Smooth muscle cell (in vitro differentiated cells): ENCODE measurements around the gene SDF2L1. TPM values are rescaled to one million over a fixed set of nuclear protein-coding genes. Genes with fewer than 3 reads are reported as not detected.

Experiments used
- DNase-seq: peaks from one replicate; lab custom pipeline; 2025; ENCODE audit not compliant: unreplicated experiment; lab: John Stamatoyannopoulos, UW
- H2AFZ ChIP-seq: fragments of 200-600 bp; sonication (generic); 2 replicates; pipeline ENCODE4 v1.6.0; 2016; ENCODE audit warnings: antibody characterized with exemption, low read depth, mild to moderate bottlenecking
- H3F3A ChIP-seq: fragments of 200-600 bp; sonication (generic); 2 replicates; pipeline ENCODE4 v1.6.0; 2017; ENCODE audit warnings: antibody characterized with exemption, low read depth
- H3K27ac ChIP-seq: fragments of 200-600 bp; sonication (generic); 2 replicates; pipeline ENCODE4 v1.5.1; 2016; ENCODE audit warnings: low read depth, mild to moderate bottlenecking
- H3K27me3 ChIP-seq: fragments of 200-600 bp; sonication (generic); 2 replicates; pipeline ENCODE4 v1.6.1; 2016; ENCODE audit warnings: low read depth, mild to moderate bottlenecking
- H3K36me3 ChIP-seq: fragments of 200-600 bp; sonication (generic); 2 replicates; pipeline ENCODE4 v1.5.1; 2016; ENCODE audit warnings: low read depth
- H3K4me1 ChIP-seq: fragments of 200-600 bp; sonication (generic); 2 replicates; pipeline ENCODE4 v1.5.1; 2016; ENCODE audit warnings: low read depth
- H3K4me2 ChIP-seq: fragments of 200-600 bp; sonication (generic); 2 replicates; pipeline ENCODE4 v1.6.0; 2016; ENCODE audit warnings: mild to moderate bottlenecking
- H3K4me3 ChIP-seq: fragments of 200-600 bp; sonication (generic); 2 replicates; pipeline ENCODE4 v1.5.1; 2016; ENCODE audit warnings: mild to moderate bottlenecking
- H3K79me2 ChIP-seq: fragments of 200-600 bp; sonication (generic); 2 replicates; pipeline ENCODE4 v1.6.0; 2016; ENCODE audit warnings: low read depth, mild to moderate bottlenecking
- H3K9ac ChIP-seq: fragments of 200-600 bp; sonication (generic); 2 replicates; pipeline ENCODE4 v1.6.0; 2016; ENCODE audit warnings: low read depth
- H3K9me3 ChIP-seq: fragments of 200-600 bp; sonication (generic); replicated peaks from 2 replicates; pipeline ENCODE4 v1.5.1; 2016; ENCODE audit warnings: low read depth
- H4K20me1 ChIP-seq: fragments of 200-600 bp; sonication (generic); 2 replicates; pipeline ENCODE4 v1.6.0; 2016; ENCODE audit warnings: low read depth
- WGBS: methylation state at CpG from one replicate; pipeline ENCODE4 v1.1.7; 2016; ENCODE audit warnings: low lambda C conversion rate; 5-methylcytosine and 5-hydroxymethylcytosine counted together
- microRNA counts: library from miRNA; unstranded; fragments of <30 nt; microRNA quantifications from one replicate; lab custom pipeline; 2016
- microRNA-seq: library from miRNA; unstranded; fragments of <30 nt; microRNA quantifications from one replicate; pipeline ENCODE4, GENCODE V29; 2016; ENCODE audit warnings: borderline number of aligned reads
- polyA plus RNA-seq: library from polyadenylated mRNA; unstranded; fragments of >200 nt; fragmentation: Nextera tagmentation; extraction: Ambion mirVana; gene quantifications from 2 replicates; pipeline ENCODE4 v1.2.1, GENCODE V29; 2016
- small RNA-seq: library from RNA; depleted of rRNA; stranded (forward); fragments of <200 nt; gene quantifications from one replicate; pipeline ENCODE3, GENCODE V24; 2014
- total RNA-seq: library from RNA; depleted of rRNA; stranded (reverse); fragments of >200 nt; gene quantifications from 2 replicates; pipeline ENCODE4 v1.2.3, GENCODE V29; 2014
- TF ChIP-seq, protein P1 (sequence below): fragments of 200-600 bp; sonication (generic); IDR thresholded peaks from 2 replicates; pipeline ENCODE4 v1.5.1; 2017; ENCODE audit warnings: borderline replicate concordance, mild to moderate bottlenecking, antibody characterized with exemption; ENCODE audit not compliant: insufficient read depth, poor library complexity, severe bottlenecking

SDF2L1 gene
- total and polyA plus RNA-seq, 2 experiments from 2014 or later: 24.9 to 102 TPM

DNA sequence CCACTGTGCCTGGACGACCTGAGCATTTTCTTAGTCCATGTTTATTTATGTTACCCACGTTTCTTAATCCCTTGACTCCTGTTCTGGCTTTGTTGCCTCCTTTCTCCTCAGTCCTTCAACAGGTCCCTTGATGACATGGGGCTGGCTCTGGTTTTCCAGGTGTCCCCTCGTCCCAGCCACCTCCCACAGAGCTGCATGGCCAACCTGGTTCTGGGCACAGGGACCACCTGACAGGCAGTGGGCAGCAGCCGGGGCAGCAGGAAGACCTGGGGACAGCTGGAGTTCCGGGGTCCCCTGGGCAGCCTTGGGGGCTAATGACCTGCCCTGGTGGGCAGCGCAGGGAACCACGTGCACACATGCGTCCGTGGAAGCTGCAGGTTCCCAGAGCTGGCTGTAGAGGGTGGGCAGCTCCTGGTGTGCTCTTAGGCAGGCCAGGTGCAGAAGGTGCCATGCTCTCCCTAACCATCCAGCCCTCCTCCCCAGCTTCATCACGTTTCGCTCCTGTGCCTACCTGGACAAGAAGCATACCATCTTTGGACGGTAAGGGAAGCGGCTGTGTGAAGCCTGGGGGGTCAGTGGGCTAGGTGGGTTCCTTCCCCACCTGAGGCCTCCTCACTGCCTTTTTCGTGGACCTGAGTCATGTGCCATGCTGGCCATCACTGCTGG, 51.4 kb downstream of the SDF2L1 start:
- Histone ChIP-seq H3K4me3 (no peak overlapping the region), H3K36me3 (no peaks in the 10 kb centered on the region), H4K20me1 (no peaks in the 10 kb centered on the region), H3K27me3 (no peaks in the 10 kb centered on the region), H3K4me2 (no peak overlapping the region), H3K27ac (no peak overlapping the region), H3K9ac (no peak overlapping the region), H3K9me3 (no peaks in the 10 kb centered on the region), H3K79me2 (no peaks in the 10 kb centered on the region), H3F3A (no peaks in the 10 kb centered on the region), H3K4me1 (no peaks in the 10 kb centered on the region), H2AFZ (no peak overlapping the region)
- TF ChIP-seq, protein P1, sequence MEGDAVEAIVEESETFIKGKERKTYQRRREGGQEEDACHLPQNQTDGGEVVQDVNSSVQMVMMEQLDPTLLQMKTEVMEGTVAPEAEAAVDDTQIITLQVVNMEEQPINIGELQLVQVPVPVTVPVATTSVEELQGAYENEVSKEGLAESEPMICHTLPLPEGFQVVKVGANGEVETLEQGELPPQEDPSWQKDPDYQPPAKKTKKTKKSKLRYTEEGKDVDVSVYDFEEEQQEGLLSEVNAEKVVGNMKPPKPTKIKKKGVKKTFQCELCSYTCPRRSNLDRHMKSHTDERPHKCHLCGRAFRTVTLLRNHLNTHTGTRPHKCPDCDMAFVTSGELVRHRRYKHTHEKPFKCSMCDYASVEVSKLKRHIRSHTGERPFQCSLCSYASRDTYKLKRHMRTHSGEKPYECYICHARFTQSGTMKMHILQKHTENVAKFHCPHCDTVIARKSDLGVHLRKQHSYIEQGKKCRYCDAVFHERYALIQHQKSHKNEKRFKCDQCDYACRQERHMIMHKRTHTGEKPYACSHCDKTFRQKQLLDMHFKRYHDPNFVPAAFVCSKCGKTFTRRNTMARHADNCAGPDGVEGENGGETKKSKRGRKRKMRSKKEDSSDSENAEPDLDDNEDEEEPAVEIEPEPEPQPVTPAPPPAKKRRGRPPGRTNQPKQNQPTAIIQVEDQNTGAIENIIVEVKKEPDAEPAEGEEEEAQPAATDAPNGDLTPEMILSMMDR: no peak
- DNase-seq: no peak
- 96% methylated on average over 14 of the region's 14 CpGs for WGBS

MicroRNAs encoded within 50 kb of the gene (microRNA counts, 767-probe panel; counts per million panel counts)
- microRNA hsa-miR-130b-3p (lab: Ali Mortazavi, UCI): 1,794 counts per million, percentile 5 among the panel's probes with 10 or more counts
- microRNA hsa-miR-301b (lab: Ali Mortazavi, UCI): 183 counts per million

Small RNA genes lying within 50 kb of the gene (microRNA-seq; reads per million reads assigned to microRNA genes)
- gene MIR130B (2,136 reads per million, percentile 84 among the genes with 10 or more reads in this experiment), gene MIR301B (25.1 reads per million, percentile 33 among the genes with 10 or more reads in this experiment)

Small RNA genes lying within 50 kb of the gene (small RNA-seq; reads per million reads assigned to genes)
- 36.1 reads per million, percentile 94 among the genes with 10 or more reads in this experiment for gene MIR301B

Other genes with a start within 250 kb of the SDF2L1 start
- gene HIC2, start 224.9 kb upstream of the SDF2L1 start, total RNA-seq: 8.5 and 9.5 TPM in 2 replicates
- gene HIC2, start 224.9 kb upstream of the SDF2L1 start, polyA plus RNA-seq: 4.8 and 7.5 TPM in 2 replicates
- 0.40 and 3.2 TPM in 2 replicates for gene TMEM191C, start 174.9 kb upstream of the SDF2L1 start, total RNA-seq
- gene TMEM191C, start 174.9 kb upstream of the SDF2L1 start, polyA plus RNA-seq: 1.4 and 6.0 TPM in 2 replicates
- gene RIMBP3C, start 90.8 kb upstream of the SDF2L1 start, total RNA-seq: 0.45 and 0.63 TPM in 2 replicates
- 0.11 and 0.17 TPM in 2 replicates for gene RIMBP3C, start 90.8 kb upstream of the SDF2L1 start, polyA plus RNA-seq
- 47.0 and 65.4 TPM in 2 replicates for gene UBE2L3, start 74.6 kb upstream of the SDF2L1 start, total RNA-seq
- 89.3 and 102 TPM in 2 replicates for gene UBE2L3, start 74.6 kb upstream of the SDF2L1 start, polyA plus RNA-seq
- gene YDJC, start 12.3 kb upstream of the SDF2L1 start, total RNA-seq: 12.0 and 19.3 TPM in 2 replicates
- 15.2 and 17.2 TPM in 2 replicates for gene YDJC, start 12.3 kb upstream of the SDF2L1 start, polyA plus RNA-seq
- gene CCDC116, start 9.5 kb upstream of the SDF2L1 start, total RNA-seq: 0.40 and 1.8 TPM in 2 replicates
- gene CCDC116, start 9.5 kb upstream of the SDF2L1 start, polyA plus RNA-seq: not detected in 2 replicates
- 16.3 and 19.2 TPM in 2 replicates for gene PPIL2, start 23.7 kb downstream of the SDF2L1 start, total RNA-seq
- 23.7 and 29.6 TPM in 2 replicates for gene PPIL2, start 23.7 kb downstream of the SDF2L1 start, polyA plus RNA-seq
- gene YPEL1, start 93.5 kb downstream of the SDF2L1 start, total RNA-seq: 1.2 and 1.8 TPM in 2 replicates
- gene YPEL1, start 93.5 kb downstream of the SDF2L1 start, polyA plus RNA-seq: 4.1 TPM in 2 replicates
- 57.1 and 69.3 TPM in 2 replicates for gene MAPK1, start 225.3 kb downstream of the SDF2L1 start, total RNA-seq
- 53.7 and 62.3 TPM in 2 replicates for gene MAPK1, start 225.3 kb downstream of the SDF2L1 start, polyA plus RNA-seq